DMS 273 treated with DMSO at 0.1 percent for 48 hours (cell line): ENCODE results near the gene RGS12.

Experiments
- DNase-seq: peaks from one replicate; lab custom pipeline; 2025; lab: John Stamatoyannopoulos, UW

RGS12 gene

GRCh38 chr4:3330707-3331106 lies 37.9 kb downstream of the RGS12 start:
- no peak for DNase-seq

GRCh38 chr4:3331511-3332394 lies 38.9 kb downstream of the RGS12 start:
- DNase-seq, result no peak

GRCh38 chr4:3332498-3332897 lies 39.7 kb downstream of the RGS12 start:
- DNase-seq, result no peak

- DNase-seq, result no peak
These were observed 41.5 kb downstream of the RGS12 start for GRCh38 chr4:3334316-3334715.

GRCh38 chr4:3335385-3335784 lies 42.6 kb downstream of the RGS12 start:
- no peak for DNase-seq

GRCh38 chr4:3335982-3336381 lies 43.2 kb downstream of the RGS12 start:
- no peak for DNase-seq

GRCh38 chr4:3336382-3337356 lies 43.8 kb downstream of the RGS12 start:
- no peak for DNase-seq

- DNase-seq, result no peak
These were observed 44.5 kb downstream of the RGS12 start for GRCh38 chr4:3337357-3337732.

- DNase-seq, result no peak
These were observed 45.0 kb downstream of the RGS12 start for GRCh38 chr4:3337811-3338210.

GRCh38 chr4:3338321-3338838 lies 45.6 kb downstream of the RGS12 start:
- DNase-seq, result no peak

- DNase-seq, result no peak
These were observed 46.2 kb downstream of the RGS12 start for GRCh38 chr4:3338976-3339531.

- no peak for DNase-seq
These were observed 46.8 kb downstream of the RGS12 start for GRCh38 chr4:3339577-3339976.

- no peak for DNase-seq
These were observed 47.3 kb downstream of the RGS12 start for GRCh38 chr4:3340038-3340699.

- DNase-seq, result no peak
These were observed 47.9 kb downstream of the RGS12 start for GRCh38 chr4:3340700-3341083.

GRCh38 chr4:3341760-3342159 lies 48.9 kb downstream of the RGS12 start:
- no peak for DNase-seq

GRCh38 chr4:3342182-3342854 lies 49.5 kb downstream of the RGS12 start:
- DNase-seq, result no peak
